GM23248 (cell line): ENCODE data around the gene NKRF.

ENCODE experiments used
- EZH2 ChIP-seq: fragments of 200-600 bp; sonication (generic); IDR thresholded peaks from 2 replicates; pipeline ENCODE4 v1.6.1; 2018; ENCODE audit warnings: antibody characterized with exemption, mild to moderate bottlenecking; ENCODE audit not compliant: insufficient read depth, poor library complexity, severe bottlenecking
- EZH2phosphoT487 ChIP-seq: fragments of 200-600 bp; sonication (generic); IDR thresholded peaks from 2 replicates; pipeline ENCODE4 v1.6.1; 2018; ENCODE audit warnings: antibody characterized with exemption, moderate library complexity, mild to moderate bottlenecking, low read depth; ENCODE audit not compliant: insufficient read depth

DNA sequence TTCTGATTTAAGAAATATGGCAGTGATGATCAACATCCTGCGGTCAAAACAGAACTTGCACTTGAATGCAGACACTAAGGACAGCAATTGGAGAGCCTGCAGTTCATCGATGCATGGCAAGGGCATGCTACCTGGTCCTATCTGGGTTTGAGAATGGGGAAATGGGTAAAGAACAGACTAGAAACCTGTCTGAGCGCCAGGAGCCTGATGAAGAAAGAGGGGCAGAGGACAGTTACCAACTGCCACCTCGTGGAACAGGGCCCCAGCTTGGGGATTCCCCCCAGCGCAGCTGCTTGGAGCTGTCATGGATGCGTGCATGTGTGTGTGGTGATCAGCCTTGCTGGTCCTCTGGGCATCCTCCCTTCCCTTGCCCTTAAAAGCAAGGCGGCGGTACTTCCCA, 30.2 kb upstream of the NKRF start:
- no peak for TF ChIP-seq EZH2
- TF ChIP-seq EZH2phosphoT487 = no peak
